GM21737 (cell line): ENCODE results near the gene RNFT1.
"Not testable (repeated sequence)": the region's sequence is repeated elsewhere in the genome, so short reads cannot be mapped to it uniquely, and the experiment has no call there.

Source experiments
- ATAC-seq: cut with Tn5 transposase; IDR thresholded peaks from one replicate; pipeline ENCODE4 v1.9.1; 2021; ENCODE audit warnings: mild to moderate bottlenecking, moderate library complexity; ENCODE audit not compliant: unreplicated experiment

RNFT1 gene

GRCh38 chr17:59930768-59931167 is 33.8 kb downstream of the RNFT1 start:
- not testable (repeated sequence) for ATAC-seq

- not testable (repeated sequence) for ATAC-seq
Observed at GRCh38 chr17:59930121-59930520, 34.4 kb downstream of the RNFT1 start.

GRCh38 chr17:59920637-59921036 is 43.9 kb downstream of the RNFT1 start:
- ATAC-seq: not testable (repeated sequence)

- ATAC-seq: no peak
Observed at GRCh38 chr17:59916446-59916845, 48.1 kb downstream of the RNFT1 start.

GRCh38 chr17:59914274-59914854 is 50.2 kb downstream of the RNFT1 start:
- no peak for ATAC-seq

- ATAC-seq: no peak
Observed at GRCh38 chr17:59907467-59907866, 57.1 kb downstream of the RNFT1 start.

- ATAC-seq: no peak
Observed at GRCh38 chr17:59903455-59903854, 61.1 kb downstream of the RNFT1 start.
